Measurements from ENCODE around the gene PSPC1.

Gene PSPC1

DNA sequence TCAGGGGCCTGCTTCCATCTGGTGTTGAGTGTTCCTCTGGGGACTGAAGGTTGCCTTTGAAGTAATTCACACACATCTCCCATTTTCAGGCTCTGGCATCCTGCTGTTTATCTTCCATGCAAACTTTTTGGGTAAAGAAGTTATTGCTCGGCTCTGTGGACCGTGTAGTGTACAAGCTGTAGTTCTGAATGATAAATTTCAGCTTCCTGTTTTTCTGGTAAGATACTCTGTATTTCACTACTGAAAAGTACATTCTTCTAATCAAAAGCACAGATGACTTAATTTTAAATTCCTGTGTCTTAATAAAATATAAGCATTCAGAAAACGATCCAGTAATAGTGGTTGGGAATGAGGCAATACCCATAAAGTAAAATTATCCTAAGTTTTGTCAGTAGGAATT lies 112.6 kb downstream of the PSPC1 start:
- no peak for ATAC-seq

GRCh38 chr13:19668778-19669177 lies 114.0 kb downstream of the PSPC1 start:
- TF ChIP-seq SNAI2 (CRISPR knock-in tag; IDR thresholded peaks at IDR 0.05) (no peak), CSDC2 (CRISPR knock-in tag; IDR thresholded peaks at IDR 0.05) (no peak), GLIS3 (CRISPR knock-in tag; IDR thresholded peaks at IDR 0.05) (no peak), TCF4 (CRISPR knock-in tag; IDR thresholded peaks at IDR 0.05; ENCODE audit: borderline replicate concordance) (no peak), TOX (CRISPR knock-in tag; IDR thresholded peaks at IDR 0.05; ENCODE audit: borderline replicate concordance) (no peak)
- ATAC-seq = no peak

More for the DNA sequence above, 112.6 kb downstream of the PSPC1 start:
- TF ChIP-seq ESRRG (CRISPR knock-in tag; IDR thresholded peaks at IDR 0.05) (no peak), BACH2 (CRISPR knock-in tag; IDR thresholded peaks at IDR 0.05; ENCODE audit: borderline replicate concordance) (no peak), POU6F1 (CRISPR knock-in tag; IDR thresholded peaks at IDR 0.05; ENCODE audit: borderline replicate concordance, low read depth) (no peak)

GRCh38 chr13:19665427-19665859 lies 117.3 kb downstream of the PSPC1 start:
- ATAC-seq = peak; percentile 16; the same call in 2 of the 3 replicates
- no peak for TF ChIP-seq ARNTL (CRISPR knock-in tag; IDR thresholded peaks at IDR 0.05; ENCODE audit: borderline replicate concordance, low read depth)

- TF ChIP-seq PPARA (CRISPR knock-in tag; IDR thresholded peaks at IDR 0.05; ENCODE audit: borderline replicate concordance) = no peak
- no peak for TF ChIP-seq GLIS3 (CRISPR knock-in tag; IDR thresholded peaks at IDR 0.05)
- TF ChIP-seq, protein P1, sequence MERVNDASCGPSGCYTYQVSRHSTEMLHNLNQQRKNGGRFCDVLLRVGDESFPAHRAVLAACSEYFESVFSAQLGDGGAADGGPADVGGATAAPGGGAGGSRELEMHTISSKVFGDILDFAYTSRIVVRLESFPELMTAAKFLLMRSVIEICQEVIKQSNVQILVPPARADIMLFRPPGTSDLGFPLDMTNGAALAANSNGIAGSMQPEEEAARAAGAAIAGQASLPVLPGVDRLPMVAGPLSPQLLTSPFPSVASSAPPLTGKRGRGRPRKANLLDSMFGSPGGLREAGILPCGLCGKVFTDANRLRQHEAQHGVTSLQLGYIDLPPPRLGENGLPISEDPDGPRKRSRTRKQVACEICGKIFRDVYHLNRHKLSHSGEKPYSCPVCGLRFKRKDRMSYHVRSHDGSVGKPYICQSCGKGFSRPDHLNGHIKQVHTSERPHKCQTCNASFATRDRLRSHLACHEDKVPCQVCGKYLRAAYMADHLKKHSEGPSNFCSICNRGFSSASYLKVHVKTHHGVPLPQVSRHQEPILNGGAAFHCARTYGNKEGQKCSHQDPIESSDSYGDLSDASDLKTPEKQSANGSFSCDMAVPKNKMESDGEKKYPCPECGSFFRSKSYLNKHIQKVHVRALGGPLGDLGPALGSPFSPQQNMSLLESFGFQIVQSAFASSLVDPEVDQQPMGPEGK (CRISPR knock-in tag; IDR thresholded peaks at IDR 0.05; ENCODE audit: borderline replicate concordance) = no peak
- no peak for TF ChIP-seq CSDC2 (CRISPR knock-in tag; IDR thresholded peaks at IDR 0.05)
- TF ChIP-seq ZC3H10 (CRISPR knock-in tag; IDR thresholded peaks at IDR 0.05) = no peak
- no peak for TF ChIP-seq OSR1 (CRISPR knock-in tag; IDR thresholded peaks at IDR 0.05)
- TF ChIP-seq RARB (CRISPR knock-in tag; IDR thresholded peaks at IDR 0.05) = no peak
- no peak for TF ChIP-seq ZNF8 (CRISPR knock-in tag; IDR thresholded peaks at IDR 0.05)
- TF ChIP-seq ZNF565 (CRISPR knock-in tag; conservative IDR thresholded peaks at IDR 0.05; ENCODE audit: low read depth) = no peak
- no peak for TF ChIP-seq ZFP30 (CRISPR knock-in tag; IDR thresholded peaks at IDR 0.05)
- TF ChIP-seq BACH2 (CRISPR knock-in tag; IDR thresholded peaks at IDR 0.05; ENCODE audit: borderline replicate concordance) = no peak
- TF ChIP-seq ESRRG (CRISPR knock-in tag; IDR thresholded peaks at IDR 0.05) = no peak
- no peak for TF ChIP-seq TOX (CRISPR knock-in tag; IDR thresholded peaks at IDR 0.05; ENCODE audit: borderline replicate concordance)
- TF ChIP-seq, protein P2, sequence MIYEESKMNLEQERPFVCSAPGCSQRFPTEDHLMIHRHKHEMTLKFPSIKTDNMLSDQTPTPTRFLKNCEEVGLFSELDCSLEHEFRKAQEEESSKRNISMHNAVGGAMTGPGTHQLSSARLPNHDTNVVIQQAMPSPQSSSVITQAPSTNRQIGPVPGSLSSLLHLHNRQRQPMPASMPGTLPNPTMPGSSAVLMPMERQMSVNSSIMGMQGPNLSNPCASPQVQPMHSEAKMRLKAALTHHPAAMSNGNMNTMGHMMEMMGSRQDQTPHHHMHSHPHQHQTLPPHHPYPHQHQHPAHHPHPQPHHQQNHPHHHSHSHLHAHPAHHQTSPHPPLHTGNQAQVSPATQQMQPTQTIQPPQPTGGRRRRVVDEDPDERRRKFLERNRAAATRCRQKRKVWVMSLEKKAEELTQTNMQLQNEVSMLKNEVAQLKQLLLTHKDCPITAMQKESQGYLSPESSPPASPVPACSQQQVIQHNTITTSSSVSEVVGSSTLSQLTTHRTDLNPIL (CRISPR knock-in tag; IDR thresholded peaks at IDR 0.05; ENCODE audit: low read depth) = no peak
- no peak for TF ChIP-seq CSRNP3 (CRISPR knock-in tag; IDR thresholded peaks at IDR 0.05)
- no peak for TF ChIP-seq ZNF70 (CRISPR knock-in tag; IDR thresholded peaks at IDR 0.05)
- no peak for ATAC-seq
Observed at GRCh38 chr13:19664481-19665230, 118.1 kb downstream of the PSPC1 start.

DNA sequence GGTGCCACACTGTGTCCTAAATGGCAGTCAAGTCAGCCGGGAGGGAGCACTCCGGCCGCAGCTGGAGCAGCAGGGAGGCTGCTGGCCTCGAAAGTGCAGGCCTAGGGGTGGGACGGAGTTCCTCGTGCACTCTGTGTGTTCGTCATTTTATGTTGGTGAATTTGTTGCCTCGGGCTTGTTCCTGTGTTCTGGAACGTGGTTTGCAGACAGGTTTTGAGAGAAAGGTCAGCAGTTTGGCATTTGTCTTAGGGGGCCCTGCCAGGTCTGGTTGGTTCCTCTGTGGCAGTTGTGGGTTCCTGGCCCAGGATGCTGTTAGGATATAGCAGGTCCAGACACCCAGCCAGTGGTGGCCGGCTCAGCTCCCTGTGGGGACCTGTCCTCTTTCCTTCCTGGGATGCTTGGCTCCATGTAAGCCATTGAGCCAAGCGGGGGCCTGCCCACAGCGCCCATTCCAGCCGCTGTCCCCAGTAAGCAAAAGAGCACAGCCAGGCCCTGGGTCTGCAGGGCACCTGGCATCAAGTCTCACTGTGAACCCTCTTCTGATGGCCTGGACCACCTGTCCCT lies 119.2 kb downstream of the PSPC1 start:
- TF ChIP-seq OSR1 (CRISPR knock-in tag; IDR thresholded peaks at IDR 0.05) (no peak), BACH2 (CRISPR knock-in tag; IDR thresholded peaks at IDR 0.05; ENCODE audit: borderline replicate concordance) (no peak), ARNTL (CRISPR knock-in tag; IDR thresholded peaks at IDR 0.05; ENCODE audit: borderline replicate concordance, low read depth) (no peak), ZFP3 (CRISPR knock-in tag; IDR thresholded peaks at IDR 0.05) (no peak), CSDC2 (CRISPR knock-in tag; IDR thresholded peaks at IDR 0.05) (no peak), ZFP30 (CRISPR knock-in tag; IDR thresholded peaks at IDR 0.05) (no peak), ZC3H10 (CRISPR knock-in tag; IDR thresholded peaks at IDR 0.05) (no peak), GLIS3 (CRISPR knock-in tag; IDR thresholded peaks at IDR 0.05) (no peak)
- TF ChIP-seq, protein P1 (CRISPR knock-in tag; IDR thresholded peaks at IDR 0.05; ENCODE audit: borderline replicate concordance) = no peak
- ATAC-seq = no peak

All from SK-N-SH treated with all-trans-retinoic acid at 6 μM for 48 hours (cell line).